ENCODE measurements around the gene CCNK.

CCNK gene

DNA sequence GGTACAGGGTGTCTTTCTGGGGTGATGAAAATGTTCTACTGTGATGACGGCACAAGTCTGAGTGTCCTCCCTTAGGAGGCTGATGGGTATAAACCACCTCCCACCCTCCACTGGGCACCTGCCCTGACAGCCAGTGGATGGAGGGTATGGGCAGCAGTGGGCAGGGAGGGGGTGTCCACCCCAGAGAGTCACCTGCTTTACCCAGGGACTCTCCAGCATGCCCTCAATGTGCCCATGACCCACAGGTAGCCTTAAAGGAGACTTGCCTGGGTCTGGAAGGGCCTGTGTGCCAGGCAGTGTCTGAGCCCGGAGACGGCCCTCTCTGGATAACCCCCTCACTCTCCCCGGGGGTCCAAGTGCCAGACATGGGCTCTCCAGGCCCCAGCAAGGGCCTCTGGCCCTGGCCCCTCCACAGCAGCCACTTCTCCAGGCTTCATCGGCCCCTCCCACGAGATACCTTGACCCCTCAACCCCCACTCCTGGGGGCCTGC, 38.8 kb downstream of the CCNK start:
- no peak for DNase-seq (ENCODE audit: low read depth)

- DNase-seq (ENCODE audit: low read depth), result no peak
Measured at GRCh38 chr14:99520571-99521081, 39.4 kb downstream of the CCNK start.

GRCh38 chr14:99521176-99522024, 40.2 kb downstream of the CCNK start:
- no peak for DNase-seq (ENCODE audit: low read depth)

DNA sequence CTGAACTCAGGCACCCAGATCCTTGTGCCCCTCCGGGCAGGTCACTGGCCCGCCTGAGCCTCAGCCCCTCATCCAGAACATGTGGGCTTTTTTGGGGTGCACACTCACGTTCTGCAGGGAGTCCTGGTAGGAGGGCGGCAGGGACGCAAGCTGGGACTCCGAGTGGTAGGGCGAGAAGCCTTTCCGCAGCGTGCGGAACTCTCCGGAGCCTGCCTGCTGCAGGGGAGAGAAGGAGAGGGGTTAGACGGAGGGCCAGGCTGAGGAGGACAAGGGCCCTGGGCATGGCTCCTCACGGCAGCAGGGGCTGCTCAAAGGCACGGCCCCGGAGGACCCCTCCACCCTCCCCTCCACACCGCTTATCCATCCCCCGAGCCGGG, 40.8 kb downstream of the CCNK start:
- no peak for DNase-seq (ENCODE audit: low read depth)

GRCh38 chr14:99522457-99522891, 41.3 kb downstream of the CCNK start:
- no peak for DNase-seq (ENCODE audit: low read depth)

GRCh38 chr14:99522934-99523703, 41.9 kb downstream of the CCNK start:
- no peak for DNase-seq (ENCODE audit: low read depth)

DNA sequence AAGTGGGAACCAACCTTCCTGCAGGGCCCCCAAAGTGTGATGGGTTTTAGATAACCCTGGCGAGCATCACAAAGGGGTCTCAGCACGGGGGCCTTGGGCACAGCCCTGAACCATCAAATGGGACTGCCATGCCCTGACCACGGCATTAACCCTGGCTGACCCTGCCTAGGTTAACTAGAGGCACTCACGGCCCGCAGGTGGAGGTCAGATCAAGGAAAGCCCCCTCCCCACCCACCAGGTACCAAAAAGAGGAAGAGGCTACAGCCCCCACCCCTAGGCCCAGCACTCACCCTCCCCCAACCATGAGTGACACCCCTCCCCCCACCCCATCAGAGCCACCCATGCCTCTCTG, 42.5 kb downstream of the CCNK start:
- DNase-seq (ENCODE audit: low read depth), result no peak

DNA sequence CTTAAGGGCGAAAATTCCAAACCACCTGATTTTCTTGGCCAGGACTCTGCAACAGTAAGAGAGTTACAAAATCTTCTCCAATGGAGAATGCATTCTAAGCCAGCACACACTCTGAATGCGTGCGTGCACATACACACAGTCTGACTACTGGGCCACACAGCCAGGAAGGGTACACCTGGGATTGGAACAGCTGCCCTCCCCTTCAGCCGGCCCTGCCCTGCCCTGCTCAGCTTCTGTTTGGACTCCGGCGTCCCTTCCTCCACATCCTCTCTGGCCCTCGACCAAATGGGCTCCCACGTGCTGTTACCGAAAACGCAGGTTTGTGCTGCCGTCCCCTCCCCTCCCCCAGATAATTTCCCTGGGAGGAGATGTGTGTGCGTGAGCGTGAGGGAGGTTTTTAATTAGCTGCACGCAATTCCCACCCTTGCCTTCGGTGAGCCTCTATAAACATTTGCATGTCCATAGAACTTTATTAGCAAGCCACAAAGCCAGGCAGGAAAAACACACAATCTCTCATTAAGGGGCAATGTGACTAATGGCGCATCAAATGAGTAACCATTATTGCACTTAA, 43.0 kb downstream of the CCNK start:
- DNase-seq (ENCODE audit: low read depth), result no peak

DNA sequence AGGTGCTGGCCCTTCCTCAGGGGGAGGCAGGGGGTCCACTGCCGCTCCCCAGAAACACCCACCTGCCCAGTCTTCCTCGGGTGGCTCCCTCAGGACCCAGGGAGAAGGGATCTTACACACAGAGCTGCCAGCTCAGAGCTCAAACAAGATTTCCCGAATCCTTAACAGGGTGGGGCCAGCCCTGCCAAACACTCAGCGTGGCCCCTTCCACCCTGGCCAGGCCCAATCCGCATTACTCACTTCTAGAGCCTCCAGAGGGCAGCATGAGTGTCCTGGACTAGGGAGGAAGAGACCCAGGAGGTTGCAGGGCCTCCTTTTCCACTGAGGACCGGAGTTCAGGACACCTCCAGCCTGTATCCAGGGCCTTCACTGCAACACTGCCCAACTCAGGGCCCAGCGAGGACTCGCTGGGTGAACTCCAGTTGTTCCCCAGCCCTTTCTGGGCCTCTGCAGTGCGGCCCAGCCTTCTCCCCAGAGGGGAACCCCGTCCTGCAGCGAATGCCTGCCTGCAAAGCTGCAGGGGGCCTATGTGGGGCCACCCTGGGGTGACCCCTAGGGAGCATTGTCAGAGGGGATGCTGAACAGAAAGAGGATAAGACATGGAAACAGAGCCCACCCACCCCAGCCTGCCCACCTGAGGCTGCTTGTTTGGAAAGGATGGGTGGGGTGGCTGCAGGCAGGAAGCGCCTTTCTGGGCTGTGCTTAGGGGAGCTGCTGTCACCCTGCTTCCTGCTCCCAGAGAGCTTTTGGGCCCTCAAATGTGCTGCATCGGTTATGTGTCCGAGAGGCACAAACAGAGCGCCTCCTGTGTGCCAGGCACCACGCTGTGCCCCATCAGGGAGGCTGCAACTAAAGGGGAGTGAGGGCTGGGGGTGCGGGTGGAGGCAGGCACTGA, 43.8 kb downstream of the CCNK start:
- DNase-seq (ENCODE audit: low read depth), result no peak

GRCh38 chr14:99525699-99526080, 44.5 kb downstream of the CCNK start:
- DNase-seq (ENCODE audit: low read depth), result no peak

DNA sequence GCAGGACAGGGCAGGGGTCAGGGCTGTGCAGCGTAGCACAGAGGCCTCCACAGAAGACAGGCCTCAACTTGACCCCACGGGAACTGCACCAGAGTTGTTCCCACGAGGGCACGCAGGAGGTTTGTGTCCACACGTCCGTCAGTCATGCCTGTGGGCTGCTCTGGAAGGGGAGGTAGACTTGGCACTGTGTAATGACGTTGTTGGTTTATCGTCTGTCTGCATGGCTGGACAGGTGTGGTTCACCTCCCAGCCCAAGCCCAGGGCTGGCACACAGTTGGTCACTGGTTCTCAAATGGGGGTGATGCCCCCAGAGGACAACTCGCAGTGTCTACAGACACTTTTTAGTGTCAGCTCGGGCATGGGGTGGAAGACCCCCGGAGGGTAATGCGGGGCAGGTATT, 45.8 kb downstream of the CCNK start:
- no peak for DNase-seq (ENCODE audit: low read depth)

GRCh38 chr14:99527427-99528076, 46.3 kb downstream of the CCNK start:
- DNase-seq (ENCODE audit: low read depth), result no peak

GRCh38 chr14:99529899-99530298, 48.7 kb downstream of the CCNK start:
- DNase-seq (ENCODE audit: low read depth), result no peak

DNA sequence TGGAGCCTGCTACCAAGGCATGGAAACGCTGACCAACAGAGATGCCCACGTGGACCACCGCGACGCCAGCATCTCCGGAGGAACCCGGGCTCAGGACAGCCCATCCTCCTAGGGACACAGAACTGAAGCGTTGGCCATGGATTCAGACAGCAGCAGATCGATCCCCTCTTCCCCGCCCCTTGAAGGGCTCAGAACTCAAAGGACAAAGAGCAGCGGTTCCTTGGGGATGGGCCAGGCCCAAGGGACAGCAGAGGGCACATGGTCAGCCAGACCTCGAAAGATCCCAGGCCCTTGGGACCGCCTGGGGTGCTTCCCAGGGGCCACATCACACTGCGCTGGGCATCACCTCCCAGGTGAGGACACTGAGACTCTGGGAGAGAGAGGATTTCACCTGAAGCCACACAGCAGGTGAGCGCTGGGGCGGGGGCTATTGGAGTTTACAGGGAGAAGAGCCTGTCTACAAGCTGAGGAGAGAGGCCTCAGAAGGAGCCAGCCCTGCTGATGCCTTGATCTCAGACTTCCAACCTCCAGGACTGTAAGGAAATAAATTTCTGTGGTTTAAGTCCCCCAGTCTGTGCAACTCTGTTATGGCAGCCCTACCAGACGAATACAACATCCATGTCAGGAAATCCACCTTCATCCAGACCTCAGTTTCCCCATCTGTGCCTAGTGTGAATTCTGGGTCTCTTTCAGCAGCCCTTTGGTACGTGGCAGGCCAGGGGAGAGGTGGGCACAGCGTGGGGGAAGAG, 49.4 kb downstream of the CCNK start:
- DNase-seq (ENCODE audit: low read depth), result no peak

- DNase-seq (ENCODE audit: low read depth), result no peak
Measured at GRCh38 chr14:99531251-99532096, 50.3 kb downstream of the CCNK start.

DNA sequence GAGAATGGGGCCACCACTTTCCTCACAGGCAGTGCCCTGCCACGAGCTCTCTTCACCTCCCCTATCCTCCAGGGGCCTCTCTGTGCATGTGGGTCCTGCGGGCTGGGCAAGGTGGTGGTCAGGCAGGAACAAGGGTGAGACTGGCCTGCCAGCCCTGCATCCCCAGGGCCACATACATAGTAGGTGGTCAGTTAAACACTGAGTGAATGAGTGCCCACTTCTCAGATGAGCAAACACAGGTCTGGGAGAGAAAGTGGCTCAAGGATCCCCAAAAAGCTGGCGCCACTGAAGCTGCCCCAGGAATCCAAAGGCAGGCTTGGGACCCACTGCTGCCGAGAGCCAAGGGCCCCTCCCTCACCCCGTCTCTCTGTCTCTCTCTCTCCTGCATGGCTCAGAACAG, 51.1 kb downstream of the CCNK start:
- no peak for DNase-seq (ENCODE audit: low read depth)

- no peak for DNase-seq (ENCODE audit: low read depth)
Measured at GRCh38 chr14:99534333-99534732, 53.1 kb downstream of the CCNK start.

GRCh38 chr14:99534863-99535262, 53.7 kb downstream of the CCNK start:
- DNase-seq (ENCODE audit: low read depth), result no peak

DNA sequence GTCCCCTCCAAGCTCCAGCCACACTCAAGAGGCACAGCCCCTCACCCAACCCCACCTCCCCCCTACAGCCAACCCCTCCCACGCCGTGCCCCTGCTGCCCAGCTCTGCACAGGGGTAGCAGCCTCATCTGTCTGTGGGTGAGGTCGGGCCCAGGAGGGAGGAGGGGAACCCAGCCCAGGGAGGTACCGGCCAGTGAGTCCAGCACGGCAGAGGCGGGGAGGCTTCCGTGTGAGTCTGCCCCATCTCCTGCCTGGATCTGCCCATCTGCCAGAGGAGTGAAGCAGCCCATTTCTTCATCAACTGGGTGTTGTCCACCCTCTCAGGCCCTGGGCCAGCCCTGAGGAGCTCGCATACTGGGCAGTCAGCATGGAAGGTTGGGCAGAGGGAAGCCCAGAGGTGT, 54.2 kb downstream of the CCNK start:
- no peak for DNase-seq (ENCODE audit: low read depth)

All from stimulated activated CD8-positive, alpha-beta memory T cell treated with anti-CD3 and anti-CD28 coated beads, Interleukin-7, amount 100 ng/mL, for 24 hours (primary cell).